Transverse colon (tissue), 3 donors: ENCODE results near the gene MIA3.

Experiments used
- EP300 ChIP-seq: sonication (generic); formaldehyde crosslinking; IDR thresholded peaks from one replicate; pipeline ENCODE4 v1.6.1; 2017; ENCODE audit warnings: antibody characterized with exemption, low read depth
- POLR2A ChIP-seq: fragments of 450-650 bp; IDR thresholded peaks from one replicate; pipeline ENCODE4 v1.6.1; 2016; ENCODE audit warnings: antibody characterized with exemption, mild to moderate bottlenecking, moderate library complexity
- TF ChIP-seq, protein P1 (sequence below), 5 experiments: fragments of 200-600 bp in 3 of 5; fragments of 450-650 bp in 2 of 5; sonication (generic) in 3 of 5; IDR thresholded peaks; 1 replicate in 2 of 5; 2 replicates in 3 of 5; pipeline ENCODE4 v1.5.1; 2016 to 2017; ENCODE audit warnings: antibody characterized with exemption in 5 of 5, inconsistent platforms in 3 of 5, mild to moderate bottlenecking in 2 of 5, moderate library complexity in 1 of 5

- no peak for TF ChIP-seq EP300
- no peak for TF ChIP-seq POLR2A
- TF ChIP-seq, protein P1, sequence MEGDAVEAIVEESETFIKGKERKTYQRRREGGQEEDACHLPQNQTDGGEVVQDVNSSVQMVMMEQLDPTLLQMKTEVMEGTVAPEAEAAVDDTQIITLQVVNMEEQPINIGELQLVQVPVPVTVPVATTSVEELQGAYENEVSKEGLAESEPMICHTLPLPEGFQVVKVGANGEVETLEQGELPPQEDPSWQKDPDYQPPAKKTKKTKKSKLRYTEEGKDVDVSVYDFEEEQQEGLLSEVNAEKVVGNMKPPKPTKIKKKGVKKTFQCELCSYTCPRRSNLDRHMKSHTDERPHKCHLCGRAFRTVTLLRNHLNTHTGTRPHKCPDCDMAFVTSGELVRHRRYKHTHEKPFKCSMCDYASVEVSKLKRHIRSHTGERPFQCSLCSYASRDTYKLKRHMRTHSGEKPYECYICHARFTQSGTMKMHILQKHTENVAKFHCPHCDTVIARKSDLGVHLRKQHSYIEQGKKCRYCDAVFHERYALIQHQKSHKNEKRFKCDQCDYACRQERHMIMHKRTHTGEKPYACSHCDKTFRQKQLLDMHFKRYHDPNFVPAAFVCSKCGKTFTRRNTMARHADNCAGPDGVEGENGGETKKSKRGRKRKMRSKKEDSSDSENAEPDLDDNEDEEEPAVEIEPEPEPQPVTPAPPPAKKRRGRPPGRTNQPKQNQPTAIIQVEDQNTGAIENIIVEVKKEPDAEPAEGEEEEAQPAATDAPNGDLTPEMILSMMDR (IDR thresholded peaks at IDR 0.05) = no peak
Measured at GRCh38 chr1:222704260-222704659, 86.4 kb downstream of the MIA3 start.
